Activated CD4-positive, alpha-beta T cell treated with anti-CD3 and anti-CD28 coated beads for 36 hours (primary cell): ENCODE measurements around the gene JPH4. TPM values are rescaled to one million over a fixed set of nuclear protein-coding genes. Genes with fewer than 3 reads are reported as not detected.

Source experiments
- ATAC-seq: fragments of 200-7000 bp; cut with Tn5 transposase; one replicate; pipeline ENCODE4 v1.10.0; 2021; ENCODE audit warnings: mild to moderate bottlenecking, moderate library complexity
- CTCF ChIA-PET: fragments of 350-600 bp; sonication (Branson Sonifier 250); formaldehyde crosslinking; loops from one replicate; lab custom pipeline; 2021; ENCODE audit warnings: antibody characterized with exemption; lab: Charles Lee
- POLR2A ChIA-PET: fragments of 350-600 bp; sonication (Branson Sonifier 250); formaldehyde crosslinking; loops from one replicate; lab custom pipeline; 2021; ENCODE audit warnings: antibody characterized with exemption, inconsistent platforms; lab: Charles Lee
- DNase-seq: peaks from one replicate; pipeline ENCODE4 v3.0.0-alpha.2; 2020
- H3K27ac Mint-ChIP-seq: one replicate; pipeline ENCODE4 v1.8.0; 2021; ENCODE audit warnings: mixed read lengths
- H3K27me3 Mint-ChIP-seq: one replicate; pipeline ENCODE4 v1.8.0; 2021; ENCODE audit warnings: mixed read lengths
- H3K36me3 Mint-ChIP-seq: one replicate; pipeline ENCODE4 v1.8.0; 2021; ENCODE audit warnings: low read depth, mixed read lengths
- H3K4me1 Mint-ChIP-seq: one replicate; pipeline ENCODE4 v1.8.0; 2021; ENCODE audit warnings: mixed read lengths
- H3K4me3 Mint-ChIP-seq: one replicate; pipeline ENCODE4 v1.8.0; 2021; ENCODE audit warnings: mild to moderate bottlenecking, moderate library complexity, mixed read lengths
- H3K9me3 Mint-ChIP-seq: one replicate; pipeline ENCODE4 v1.8.0; 2021; ENCODE audit warnings: low read depth, mixed read lengths
- intact Hi-C, 2 experiments: fragments of 100-400 bp; cut with DNase I in 1 of 2; cut with micrococcal nuclease in 1 of 2; formaldehyde crosslinking; loops; one replicate each; pipeline versions ENCODE4 v1.14.2 to v1.15.1; 2022 to 2024; cut with DNase I, micrococcal nuclease
- total RNA-seq, 2 experiments: library from RNA; stranded (reverse); gene quantifications; one replicate each; pipeline ENCODE4 v1.2.3, GENCODE V29; 2021

Gene JPH4
- total RNA-seq = not detected

DNA sequence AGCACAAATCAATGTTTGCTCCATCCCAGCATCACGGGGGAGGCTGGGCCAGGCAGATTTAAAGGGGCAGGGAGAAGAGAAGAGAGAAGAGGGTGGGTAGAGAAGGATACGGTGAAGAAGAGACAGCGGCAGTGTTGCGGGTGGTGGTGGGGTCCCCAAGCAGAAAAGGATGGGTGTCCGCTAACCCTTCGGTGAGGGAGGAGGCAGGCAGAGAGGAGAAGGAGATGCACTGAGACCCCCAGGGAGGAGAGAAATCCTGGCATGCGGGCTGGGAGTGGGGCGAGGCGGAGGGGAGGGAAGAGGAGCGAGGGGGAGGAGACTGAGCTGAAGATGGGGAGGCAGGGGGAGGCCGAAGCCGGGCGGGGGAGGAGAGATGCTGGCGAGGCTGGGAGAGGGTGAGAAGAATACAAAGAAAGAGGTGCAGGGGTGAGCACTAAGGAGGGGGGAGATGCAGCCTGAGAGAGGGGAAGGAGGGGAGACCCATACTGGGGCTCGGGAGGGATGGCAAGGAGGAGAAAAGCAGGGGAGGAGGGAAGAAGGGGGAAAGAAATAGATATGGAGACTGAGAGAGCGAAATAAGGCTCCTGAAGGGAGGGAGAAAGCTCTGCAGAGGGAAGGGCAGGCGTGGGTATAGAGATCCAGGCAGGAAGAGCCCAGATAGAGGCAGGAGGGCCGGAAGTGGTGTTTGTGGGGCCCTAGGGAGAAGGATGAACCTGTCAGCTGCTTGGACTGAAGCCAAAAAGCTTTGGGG lies at the start of gene JPH4:
Gene JPH4 (minus strand): TSS at position 231 of the 751 bp plus-strand sequence. CDS start 1,337 bp downstream, outside the sequence.
- H3K4me1 Mint-ChIP-seq = peaks cover 14% of the 10 kb centered on the region
- ChIA-PET POLR2A (no interaction called here), CTCF (interaction anchor here (0.7 to 1.5 kb wide), 4 partner anchors 11 to 1021 kb away, joined by 3 to 5 read pairs (median 3); partner anchors contain the start of gene AP1G2)
- no peaks in the 10 kb centered on the region for H3K36me3 Mint-ChIP-seq
- DNase-seq (no peak), ATAC-seq (no peak)
- H3K4me3 Mint-ChIP-seq = no peak within 1 kb of the TSS
- intact Hi-C loops = no loop called here
- H3K27me3 Mint-ChIP-seq = peaks cover 37% of the 10 kb centered on the region
- H3K27ac Mint-ChIP-seq = no peak within 1 kb of the TSS
- no peaks in the 10 kb centered on the region for H3K9me3 Mint-ChIP-seq

DNA sequence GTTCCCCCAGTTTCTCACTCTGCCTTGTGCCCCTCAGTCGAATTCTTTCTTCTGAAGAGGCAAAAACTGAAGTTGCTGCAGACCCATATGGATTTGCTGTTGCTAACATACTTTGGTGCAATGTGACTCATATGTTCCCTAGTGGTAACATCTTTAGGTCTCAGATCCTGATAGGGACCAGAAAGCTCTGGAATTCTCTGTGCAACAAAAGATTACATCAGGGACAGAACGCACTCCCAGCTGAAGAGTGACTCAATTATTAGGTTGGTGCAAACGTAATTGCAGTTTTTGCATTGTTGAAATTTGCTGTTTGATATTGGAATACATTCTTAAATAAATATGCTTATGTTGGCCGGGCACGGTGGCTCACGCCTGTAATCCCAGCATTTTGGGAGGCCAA lies 49.4 kb upstream of the JPH4 start:
- Mint-ChIP-seq H3K4me3 (no peak overlapping the region), H3K27me3 (peaks cover 6% of the 10 kb centered on the region), H3K36me3 (peaks cover 3% of the 10 kb centered on the region), H3K9me3 (peaks cover 10% of the 10 kb centered on the region), H3K27ac (no peak overlapping the region), H3K4me1 (peaks cover 5% of the 10 kb centered on the region)
- DNase-seq (no peak), ATAC-seq (no peak)
- intact Hi-C loops = no loop called here
- POLR2A ChIA-PET = no interaction called here
- CTCF ChIA-PET = interaction anchor here (1.6 to 2.7 kb wide), 2 partner anchors 10 to 39 kb away, joined by 3 to 8 read pairs; no protein-coding TSS in a partner anchor

DNA sequence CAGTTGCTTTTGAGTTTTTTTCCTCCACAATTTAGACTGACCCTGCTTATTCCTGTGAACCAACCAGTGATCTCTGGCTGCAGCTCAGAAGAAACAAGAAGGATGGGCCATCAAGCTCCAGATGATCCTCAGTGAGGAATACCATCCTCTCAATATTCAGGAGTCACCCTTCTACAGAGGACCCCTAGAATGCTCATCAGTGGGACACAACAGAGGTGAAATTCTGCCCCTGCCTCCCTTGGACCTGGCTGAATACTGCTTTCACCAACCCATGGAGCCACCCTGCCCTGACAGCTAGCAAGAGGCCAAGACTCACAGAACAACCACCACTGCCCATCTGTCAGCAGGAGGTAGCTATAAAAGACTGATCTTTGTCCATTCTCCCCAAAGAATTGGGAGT lies 48.4 kb upstream of the JPH4 start:
- Mint-ChIP-seq H3K36me3 (peaks cover 3% of the 10 kb centered on the region), H3K27ac (no peak overlapping the region), H3K27me3 (peaks cover 8% of the 10 kb centered on the region), H3K4me1 (peaks cover under 1% of the 10 kb centered on the region), H3K9me3 (peaks cover 10% of the 10 kb centered on the region), H3K4me3 (no peak overlapping the region)
- ChIA-PET CTCF (interaction anchor here (0.7 to 2.7 kb wide), 3 partner anchors 38 to 480 kb away, joined by 3 to 8 read pairs (median 3); no protein-coding TSS in a partner anchor), POLR2A (no interaction called here)
- intact Hi-C loops = no loop called here
- ATAC-seq (no peak), DNase-seq (no peak)

DNA sequence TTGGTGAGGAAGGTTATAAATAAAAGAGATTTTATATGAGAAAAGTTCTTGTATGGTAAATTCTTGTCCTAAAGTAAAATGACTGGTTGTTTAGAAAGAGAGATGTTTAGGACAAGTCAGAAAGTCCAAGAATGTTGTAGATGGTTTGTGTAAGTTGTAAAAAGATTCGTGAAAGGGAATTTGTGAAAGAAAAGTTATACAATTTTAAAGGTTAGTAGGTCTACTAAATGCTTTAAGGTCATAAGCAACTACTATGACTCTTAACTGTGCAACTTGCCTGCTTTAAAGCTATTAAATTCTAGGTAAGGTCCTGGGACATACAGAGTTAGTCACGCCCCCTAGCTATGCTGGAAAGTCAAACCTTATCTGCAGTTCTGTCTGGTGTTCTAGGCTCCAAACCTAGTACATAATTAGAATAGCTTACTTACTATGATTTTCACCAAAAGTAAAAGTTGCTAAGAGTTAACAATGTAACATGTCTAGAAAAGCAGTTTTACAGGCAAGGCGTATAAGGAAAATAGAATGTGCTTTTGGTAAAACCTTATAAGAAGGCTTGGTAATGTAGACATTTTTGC lies 46.3 kb upstream of the JPH4 start:
- peaks cover 10% of the 10 kb centered on the region for H3K9me3 Mint-ChIP-seq
- H3K36me3 Mint-ChIP-seq = peaks cover 3% of the 10 kb centered on the region
- POLR2A ChIA-PET = no interaction called here
- H3K27ac Mint-ChIP-seq = no peak overlapping the region
- intact Hi-C loops = no loop called here
- H3K27me3 Mint-ChIP-seq = peaks cover 8% of the 10 kb centered on the region
- H3K4me1 Mint-ChIP-seq = no peaks in the 10 kb centered on the region
- no peak for DNase-seq
- CTCF ChIA-PET = interaction anchor here (0.9 to 1.0 kb wide), 2 partner anchors 36 to 63 kb away, joined by 4 to 5 read pairs; no protein-coding TSS in a partner anchor
- no peak overlapping the region for H3K4me3 Mint-ChIP-seq
- no peak for ATAC-seq

DNA sequence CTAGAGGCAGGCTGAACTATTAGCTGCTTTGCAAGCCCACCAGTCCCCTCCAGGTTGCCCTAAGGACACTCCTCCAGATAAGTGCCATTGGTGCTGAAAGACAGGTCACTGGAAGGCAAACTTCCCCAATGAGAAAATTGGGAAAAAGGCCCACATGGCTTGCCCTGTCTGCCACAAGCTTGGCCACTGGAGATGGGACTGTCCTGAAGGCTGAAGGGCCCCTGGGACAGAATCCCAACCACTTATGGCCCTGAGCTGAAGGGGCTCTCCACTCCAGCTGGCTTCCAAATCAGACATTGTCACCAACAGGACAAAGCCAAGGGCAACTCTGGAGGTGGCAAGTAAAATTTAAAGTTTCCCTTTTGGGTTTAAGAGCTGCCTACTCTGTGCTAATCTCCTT lies 45.4 kb upstream of the JPH4 start:
- DNase-seq = no peak
- Mint-ChIP-seq H3K27ac (no peak overlapping the region), H3K27me3 (peaks cover 8% of the 10 kb centered on the region), H3K4me3 (no peak overlapping the region), H3K4me1 (no peaks in the 10 kb centered on the region), H3K36me3 (peaks cover 3% of the 10 kb centered on the region), H3K9me3 (peaks cover 10% of the 10 kb centered on the region)
- ATAC-seq = no peak
- ChIA-PET CTCF (no interaction called here), POLR2A (no interaction called here)
- intact Hi-C loops = no loop called here

DNA sequence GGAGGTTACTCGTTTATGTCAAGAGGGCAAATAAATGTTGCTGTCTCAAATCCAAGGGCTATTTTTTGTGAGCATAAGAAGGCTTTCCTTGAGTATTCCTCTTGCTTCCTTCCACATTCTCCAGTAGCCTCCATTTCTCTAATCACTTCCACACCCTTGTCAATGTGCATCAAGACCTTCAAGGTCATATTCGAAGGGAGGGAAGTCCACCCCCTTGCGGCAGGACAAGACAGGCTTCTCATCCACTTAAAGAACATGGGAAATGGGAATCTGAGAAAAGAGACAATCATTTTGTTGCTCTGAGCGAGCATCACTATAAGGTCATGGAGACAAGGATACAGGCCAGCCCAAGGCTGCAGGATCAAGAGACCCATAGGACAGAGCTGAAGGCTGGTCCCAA lies 44.4 kb upstream of the JPH4 start:
- H3K4me1 Mint-ChIP-seq = no peaks in the 10 kb centered on the region

DNA sequence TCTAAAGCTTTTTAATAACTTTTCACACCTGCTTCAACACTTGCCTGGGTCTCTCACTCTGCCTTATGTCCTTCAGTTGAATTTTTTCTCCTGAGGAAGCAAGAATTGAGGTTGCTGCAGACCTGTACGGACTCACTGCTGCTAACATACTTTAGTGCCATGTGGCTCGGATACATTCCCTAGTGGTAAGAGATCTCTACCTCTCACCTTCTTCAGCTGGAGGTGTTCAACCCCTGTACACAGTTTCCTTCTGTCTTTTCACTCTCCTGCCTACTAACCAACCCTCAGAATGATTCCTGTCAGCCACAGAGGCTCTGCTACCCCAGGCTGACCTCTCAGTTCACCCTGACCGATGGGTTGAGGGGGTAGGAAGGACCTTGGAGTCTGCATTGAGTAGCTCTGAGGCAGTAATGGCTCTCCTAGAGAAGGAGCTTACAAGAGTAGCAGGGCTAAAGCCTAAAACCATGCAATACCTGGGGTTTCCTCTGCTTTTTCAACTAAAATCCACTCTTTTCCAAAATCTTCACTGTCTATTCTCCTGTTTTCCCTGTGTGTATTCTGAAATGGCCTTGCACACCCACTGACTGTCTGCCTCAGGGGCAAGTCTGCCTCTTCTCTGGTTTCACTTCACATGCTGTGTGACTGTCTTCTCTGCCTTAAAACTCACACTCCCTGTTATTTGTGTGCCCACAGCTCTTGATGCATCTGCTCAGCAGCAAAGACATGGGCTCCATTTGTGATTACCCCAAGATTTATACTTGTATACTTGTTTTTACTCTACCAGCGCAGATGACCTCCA lies 43.5 kb upstream of the JPH4 start:
- Mint-ChIP-seq H3K4me3 (no peak overlapping the region), H3K27me3 (peaks cover 8% of the 10 kb centered on the region), H3K27ac (no peak overlapping the region), H3K9me3 (peaks cover 10% of the 10 kb centered on the region), H3K36me3 (peaks cover 3% of the 10 kb centered on the region), H3K4me1 (no peaks in the 10 kb centered on the region)
- intact Hi-C loops = no loop called here
- DNase-seq (no peak), ATAC-seq (no peak)
- CTCF ChIA-PET = interaction anchor here (0.7 to 3.6 kb wide), 3 partner anchors 9 to 175 kb away, joined by 3 to 23 read pairs (median 3); no protein-coding TSS in a partner anchor
- POLR2A ChIA-PET = interaction anchor here (1.0 kb wide), 1 partner anchor 30 kb away, joined by 9 read pairs; no protein-coding TSS in a partner anchor

More for the DNA sequence above, 44.4 kb upstream of the JPH4 start:
- peaks cover 3% of the 10 kb centered on the region for H3K36me3 Mint-ChIP-seq
- H3K9me3 Mint-ChIP-seq = peaks cover 10% of the 10 kb centered on the region
- DNase-seq = no peak
- H3K27ac Mint-ChIP-seq = no peak overlapping the region
- peaks cover 8% of the 10 kb centered on the region for H3K27me3 Mint-ChIP-seq
- intact Hi-C loops = no loop called here
- POLR2A ChIA-PET = no interaction called here
- no peak for ATAC-seq
- CTCF ChIA-PET = no interaction called here
- no peak overlapping the region for H3K4me3 Mint-ChIP-seq

DNA sequence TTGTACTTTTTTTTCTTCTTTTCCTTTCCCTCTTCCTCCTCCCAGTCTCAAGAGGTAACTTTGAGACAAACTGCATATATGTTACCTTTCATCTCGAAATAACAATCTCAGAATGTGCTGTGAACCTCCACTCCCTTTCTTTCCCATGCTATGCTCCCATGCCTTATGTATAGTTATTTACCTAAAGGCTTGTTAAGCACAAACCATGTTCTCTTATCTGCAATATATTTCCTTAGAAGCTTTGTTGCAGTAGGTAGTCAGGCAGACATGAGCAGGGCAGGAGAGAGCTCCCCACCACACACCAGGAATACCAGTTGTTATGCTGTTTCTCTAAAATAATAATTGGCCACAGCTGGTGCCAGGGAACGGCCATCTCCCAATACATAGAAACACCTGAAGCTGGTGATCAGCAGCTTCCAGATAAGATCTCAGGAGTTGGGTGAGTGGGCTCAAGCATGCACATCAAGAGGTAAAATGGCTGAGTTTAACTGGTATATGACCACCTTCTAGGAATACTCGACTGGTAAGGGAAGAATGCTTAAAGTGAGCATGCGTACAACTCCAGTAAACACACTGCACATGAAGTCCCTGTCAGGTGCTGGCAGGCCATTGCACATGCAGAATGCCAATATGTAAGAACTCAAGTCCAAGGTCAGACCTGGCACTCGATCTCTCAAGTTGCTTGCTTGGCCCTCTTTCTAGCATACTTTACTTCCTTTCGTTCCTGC lies 42.8 kb upstream of the JPH4 start:
- H3K4me1 Mint-ChIP-seq = no peaks in the 10 kb centered on the region
- peaks cover 4% of the 10 kb centered on the region for H3K27me3 Mint-ChIP-seq
- H3K36me3 Mint-ChIP-seq = peaks cover 3% of the 10 kb centered on the region
- H3K9me3 Mint-ChIP-seq = peaks cover 10% of the 10 kb centered on the region
- ChIA-PET CTCF (interaction anchor here (0.6 to 3.6 kb wide), 4 partner anchors 10 to 176 kb away, joined by 3 to 23 read pairs (median 3); no protein-coding TSS in a partner anchor), POLR2A (interaction anchor here (1.0 kb wide), 1 partner anchor 29 kb away, joined by 9 read pairs; no protein-coding TSS in a partner anchor)
- H3K27ac Mint-ChIP-seq = no peak overlapping the region
- no peak for ATAC-seq
- no peak for DNase-seq
- intact Hi-C loops = no loop called here
- H3K4me3 Mint-ChIP-seq = no peak overlapping the region

DNA sequence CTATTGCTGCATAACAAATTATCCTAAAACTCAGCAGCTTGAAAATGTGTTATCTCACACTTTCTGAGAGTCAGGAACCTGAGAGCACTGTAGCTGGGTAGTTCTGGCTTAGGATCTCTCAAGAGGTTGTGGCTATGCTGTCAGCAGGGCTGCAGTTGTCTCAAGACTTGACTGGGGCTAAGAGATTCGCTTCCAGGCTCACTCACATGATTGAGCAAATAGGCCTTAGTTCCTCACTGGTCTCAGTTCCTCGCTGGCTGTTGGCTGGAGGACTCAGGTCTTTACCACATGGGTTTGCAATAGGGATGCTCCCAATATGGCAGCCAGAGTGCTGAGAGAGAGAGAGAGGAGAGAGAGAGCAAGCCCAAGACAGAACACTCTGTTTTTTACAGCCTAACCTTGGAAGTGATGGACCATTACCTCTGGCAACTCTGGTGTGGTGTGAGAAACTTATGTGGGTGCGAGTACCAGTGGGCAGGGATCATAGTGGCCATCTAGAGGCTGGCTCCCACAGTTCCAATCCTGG lies 41.6 kb upstream of the JPH4 start:
- intact Hi-C loops = no loop called here

DNA sequence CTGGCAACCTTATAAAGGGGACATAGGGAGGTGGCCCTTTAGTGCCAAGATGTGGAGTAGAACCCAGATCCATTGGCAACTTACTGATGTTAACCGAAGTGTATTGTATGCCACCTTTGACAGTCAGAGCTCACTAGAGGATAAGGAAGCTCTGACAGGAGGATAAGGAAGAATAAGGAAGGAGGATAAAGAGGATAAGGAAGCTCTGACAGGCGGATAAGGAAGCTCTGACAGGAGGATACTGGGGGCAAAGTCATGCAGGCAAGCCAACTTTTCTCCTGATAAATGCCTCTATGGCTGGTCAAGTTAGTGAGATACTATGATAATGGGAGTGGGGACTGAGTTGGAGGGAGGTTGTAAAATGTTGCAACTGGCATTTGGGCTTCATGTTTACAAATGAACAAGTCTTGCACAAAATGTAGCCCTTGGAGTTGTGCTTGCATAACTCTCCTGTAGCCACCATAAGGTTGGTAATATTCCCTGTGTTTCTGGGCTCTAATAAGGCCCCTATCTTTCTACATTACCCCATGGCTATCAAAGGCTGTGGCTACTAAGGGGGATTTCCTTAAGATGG lies 39.9 kb upstream of the JPH4 start:
- Mint-ChIP-seq H3K36me3 (no peaks in the 10 kb centered on the region), H3K27ac (no peak overlapping the region)

More for the DNA sequence above, 41.6 kb upstream of the JPH4 start:
- POLR2A ChIA-PET = no interaction called here
- H3K27ac Mint-ChIP-seq = no peak overlapping the region
- H3K36me3 Mint-ChIP-seq = peaks cover 3% of the 10 kb centered on the region
- ATAC-seq = no peak
- no peak overlapping the region for H3K4me3 Mint-ChIP-seq
- no peak for DNase-seq
- peaks cover 4% of the 10 kb centered on the region for H3K27me3 Mint-ChIP-seq
- CTCF ChIA-PET = interaction anchor here (3.6 kb wide), 1 partner anchor 11 kb away, joined by 23 read pairs; no protein-coding TSS in a partner anchor
- peaks cover 9% of the 10 kb centered on the region for H3K9me3 Mint-ChIP-seq
- no peaks in the 10 kb centered on the region for H3K4me1 Mint-ChIP-seq

More for the DNA sequence above, 39.9 kb upstream of the JPH4 start:
- POLR2A ChIA-PET = no interaction called here
- DNase-seq (no peak), ATAC-seq (no peak)
- peaks cover 2% of the 10 kb centered on the region for H3K27me3 Mint-ChIP-seq
- no peaks in the 10 kb centered on the region for H3K4me1 Mint-ChIP-seq
- no peaks in the 10 kb centered on the region for H3K9me3 Mint-ChIP-seq
- intact Hi-C loops = no loop called here
- CTCF ChIA-PET = interaction anchor here (1.7 to 3.2 kb wide), 2 partner anchors 14 to 29 kb away, joined by 8 to 25 read pairs; no protein-coding TSS in a partner anchor
- H3K4me3 Mint-ChIP-seq = no peak overlapping the region
